Measurements from ENCODE around the gene KRTAP10-5.

Gene KRTAP10-5

DNA sequence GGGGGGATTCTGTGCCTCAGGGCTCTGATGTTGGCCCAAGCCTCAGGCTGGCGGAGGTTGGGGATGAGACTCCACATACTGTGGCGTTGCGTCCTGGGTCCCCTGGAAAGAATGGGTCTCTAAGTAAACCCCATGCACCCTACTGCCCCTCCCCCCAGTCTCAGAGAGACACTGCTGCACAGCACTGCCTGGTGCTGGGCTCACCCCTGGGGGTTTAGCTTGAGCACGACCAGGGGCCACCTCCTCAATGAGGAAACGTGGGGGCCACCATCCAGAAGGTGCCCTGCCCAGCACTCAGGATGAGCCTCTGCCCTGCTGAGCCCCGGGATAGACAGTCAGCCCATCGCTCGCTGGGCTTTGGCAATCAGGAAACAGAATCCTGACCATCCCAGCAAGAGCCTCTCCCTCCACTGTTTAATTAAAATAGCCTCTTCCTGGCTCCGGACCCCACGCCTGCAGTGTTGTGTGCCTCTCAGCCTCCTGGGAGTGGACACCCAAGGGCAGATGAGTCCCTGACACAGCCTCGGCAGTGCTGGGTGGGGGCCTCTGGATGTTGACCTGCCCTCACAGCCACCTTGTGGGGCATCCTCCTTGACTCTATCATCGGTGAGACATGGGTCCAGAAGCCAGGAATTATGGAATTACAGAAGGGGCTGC is 10.4 kb downstream of the KRTAP10-5 start:
- Mint-ChIP-seq H3K36me3 (ENCODE audit: low read depth) (no peaks in the 10 kb centered on the region), H3K27ac (no peak overlapping the region), H3K4me3 (no peak overlapping the region), H3K9me3 (peaks cover 23% of the 10 kb centered on the region), H3K4me1 (no peaks in the 10 kb centered on the region), H3K27me3 (ENCODE audit: low read depth) (peaks cover 31% of the 10 kb centered on the region)
- TF ChIP-seq, protein P1, sequence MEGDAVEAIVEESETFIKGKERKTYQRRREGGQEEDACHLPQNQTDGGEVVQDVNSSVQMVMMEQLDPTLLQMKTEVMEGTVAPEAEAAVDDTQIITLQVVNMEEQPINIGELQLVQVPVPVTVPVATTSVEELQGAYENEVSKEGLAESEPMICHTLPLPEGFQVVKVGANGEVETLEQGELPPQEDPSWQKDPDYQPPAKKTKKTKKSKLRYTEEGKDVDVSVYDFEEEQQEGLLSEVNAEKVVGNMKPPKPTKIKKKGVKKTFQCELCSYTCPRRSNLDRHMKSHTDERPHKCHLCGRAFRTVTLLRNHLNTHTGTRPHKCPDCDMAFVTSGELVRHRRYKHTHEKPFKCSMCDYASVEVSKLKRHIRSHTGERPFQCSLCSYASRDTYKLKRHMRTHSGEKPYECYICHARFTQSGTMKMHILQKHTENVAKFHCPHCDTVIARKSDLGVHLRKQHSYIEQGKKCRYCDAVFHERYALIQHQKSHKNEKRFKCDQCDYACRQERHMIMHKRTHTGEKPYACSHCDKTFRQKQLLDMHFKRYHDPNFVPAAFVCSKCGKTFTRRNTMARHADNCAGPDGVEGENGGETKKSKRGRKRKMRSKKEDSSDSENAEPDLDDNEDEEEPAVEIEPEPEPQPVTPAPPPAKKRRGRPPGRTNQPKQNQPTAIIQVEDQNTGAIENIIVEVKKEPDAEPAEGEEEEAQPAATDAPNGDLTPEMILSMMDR (IDR thresholded peaks at IDR 0.05; ENCODE audit: unreplicated experiment in 3 of 3) = no peak

DNA sequence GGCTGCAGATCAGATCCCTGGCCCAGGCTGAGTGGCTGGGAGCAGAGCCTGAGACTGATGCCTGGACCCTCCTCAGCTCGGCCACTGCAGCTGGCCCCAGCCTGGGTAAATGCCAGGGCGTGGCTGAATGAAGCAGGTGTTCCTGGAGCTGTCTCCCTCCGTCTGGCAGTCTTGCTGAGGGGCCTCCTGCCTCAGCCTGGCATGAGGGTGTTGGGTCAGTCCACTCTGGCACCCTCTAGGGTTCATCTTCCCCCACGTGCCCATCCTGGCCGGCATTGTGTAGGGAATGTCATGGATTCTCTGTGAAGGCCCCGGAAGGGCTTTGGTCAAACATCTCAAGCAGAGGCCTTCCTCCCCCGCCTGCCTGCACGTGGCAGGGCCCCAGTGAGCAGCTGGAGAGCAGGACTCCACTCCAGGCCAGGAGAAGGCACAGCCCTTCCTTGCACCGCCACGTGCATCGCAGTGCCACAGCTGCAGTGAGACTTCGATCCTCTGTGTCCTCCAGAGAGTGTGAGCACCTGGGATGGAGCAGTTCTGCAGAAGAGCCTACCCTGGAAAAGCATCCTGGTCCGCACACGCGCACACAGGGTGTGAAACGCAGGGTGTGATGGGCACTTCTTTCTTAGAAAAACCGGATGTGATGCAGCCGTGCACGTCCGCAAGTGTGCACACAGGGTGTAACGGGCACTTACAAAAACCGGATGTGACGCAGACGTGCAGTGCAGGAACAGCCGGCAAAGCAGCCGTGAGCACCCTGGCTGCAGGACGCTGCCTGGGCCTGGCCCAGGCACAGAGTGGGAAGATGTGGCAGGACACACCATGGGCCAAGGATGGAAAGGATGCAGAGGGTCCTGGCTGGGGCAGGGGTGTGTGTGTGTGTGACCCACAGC is 11.5 kb downstream of the KRTAP10-5 start:
- peaks cover 31% of the 10 kb centered on the region for H3K27me3 Mint-ChIP-seq (ENCODE audit: low read depth)
- H3K4me1 Mint-ChIP-seq = no peaks in the 10 kb centered on the region
- no peak overlapping the region for H3K4me3 Mint-ChIP-seq
- H3K27ac Mint-ChIP-seq = no peak overlapping the region
- H3K36me3 Mint-ChIP-seq (ENCODE audit: low read depth) = no peaks in the 10 kb centered on the region
- H3K9me3 Mint-ChIP-seq = peaks cover 23% of the 10 kb centered on the region
- TF ChIP-seq, protein P1 (IDR thresholded peaks at IDR 0.05; ENCODE audit: unreplicated experiment in 3 of 3) = no peak

DNA sequence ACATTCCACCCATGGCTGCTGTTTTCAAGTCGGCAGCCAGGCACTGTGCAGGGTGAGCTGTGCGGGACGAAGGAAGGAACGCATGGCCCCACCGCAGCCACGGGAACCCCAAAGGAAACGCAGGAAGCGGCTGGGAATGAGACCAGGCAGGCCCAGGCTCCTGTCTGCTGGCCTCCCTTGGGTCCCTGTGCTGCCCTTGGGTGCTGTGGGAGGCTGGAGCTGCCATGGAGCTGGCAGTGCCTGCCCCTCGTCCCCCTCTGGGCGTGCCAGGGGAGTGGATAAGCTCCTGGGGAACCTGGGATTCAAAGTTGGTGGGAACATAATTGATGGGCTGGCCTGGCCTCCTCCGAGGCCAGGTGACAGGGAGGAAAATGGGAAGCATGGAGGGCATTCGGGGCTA is 12.1 kb downstream of the KRTAP10-5 start:
- H3K4me3 Mint-ChIP-seq = no peak overlapping the region
- H3K4me1 Mint-ChIP-seq = no peaks in the 10 kb centered on the region
- peaks cover 24% of the 10 kb centered on the region for H3K9me3 Mint-ChIP-seq
- TF ChIP-seq, protein P1 (IDR thresholded peaks at IDR 0.05; ENCODE audit: unreplicated experiment in 3 of 3) = no peak
- H3K27me3 Mint-ChIP-seq (ENCODE audit: low read depth) = peaks cover 28% of the 10 kb centered on the region
- H3K27ac Mint-ChIP-seq = no peak overlapping the region
- no peaks in the 10 kb centered on the region for H3K36me3 Mint-ChIP-seq (ENCODE audit: low read depth)

DNA sequence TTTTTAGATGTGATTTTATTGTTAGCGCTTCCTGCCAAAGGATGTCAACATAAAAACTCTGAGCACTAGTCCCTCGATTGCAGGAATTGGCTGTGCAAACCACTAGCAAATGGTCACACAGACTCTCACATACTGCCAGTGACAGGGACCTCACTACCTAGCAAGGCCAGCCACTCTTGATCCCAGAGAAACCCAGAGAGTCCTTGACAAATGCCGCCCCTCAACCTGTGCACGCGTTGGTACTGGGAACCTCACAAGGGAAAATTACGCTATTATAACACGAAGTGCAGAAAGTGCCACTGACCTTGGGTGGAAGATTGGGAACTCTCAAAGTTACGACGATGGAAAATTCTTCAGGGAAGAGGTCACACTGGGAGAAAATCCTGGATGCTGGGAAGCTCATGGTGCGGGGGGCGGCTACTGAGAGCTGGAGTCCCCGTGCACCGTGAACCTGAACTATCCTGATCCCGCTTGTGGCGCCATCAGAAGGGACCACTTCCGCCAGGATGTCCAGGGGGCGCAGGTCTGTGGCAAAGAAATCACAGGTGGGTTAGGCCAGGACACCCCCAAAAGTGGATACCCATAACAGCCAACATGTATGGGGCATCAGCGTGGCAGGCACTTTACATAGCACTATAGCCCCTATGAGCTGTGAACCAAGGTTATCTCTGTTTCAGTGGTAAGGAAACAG is 12.8 kb downstream of the KRTAP10-5 start:
- Mint-ChIP-seq H3K27me3 (ENCODE audit: low read depth) (peaks cover 23% of the 10 kb centered on the region), H3K4me3 (no peak overlapping the region), H3K4me1 (no peaks in the 10 kb centered on the region), H3K9me3 (peaks cover 21% of the 10 kb centered on the region), H3K27ac (no peak overlapping the region), H3K36me3 (ENCODE audit: low read depth) (no peaks in the 10 kb centered on the region)
- TF ChIP-seq, protein P1 (IDR thresholded peaks at IDR 0.05; ENCODE audit: unreplicated experiment in 3 of 3) = no peak

DNA sequence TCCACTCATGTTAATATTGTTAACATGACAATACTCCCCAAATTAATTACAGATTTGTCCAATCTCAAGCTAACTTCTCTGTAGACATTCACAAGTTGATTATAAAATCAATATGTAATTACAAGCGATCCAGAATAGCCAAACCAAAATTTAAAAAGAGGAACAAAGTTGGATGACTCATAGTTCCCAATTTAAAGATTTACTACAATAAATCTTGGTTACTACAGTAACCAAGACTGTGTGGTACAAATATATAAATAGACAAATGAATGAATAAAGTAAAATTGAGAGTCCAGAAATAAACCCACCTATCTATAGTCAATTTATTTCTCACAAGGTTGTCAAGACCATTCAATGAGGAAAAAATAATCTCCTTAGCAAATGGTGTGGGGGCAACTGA is 14.0 kb downstream of the KRTAP10-5 start:
- Mint-ChIP-seq H3K27ac (no peak overlapping the region), H3K4me3 (no peak overlapping the region), H3K27me3 (ENCODE audit: low read depth) (peaks cover 27% of the 10 kb centered on the region), H3K9me3 (peaks cover 20% of the 10 kb centered on the region), H3K4me1 (no peaks in the 10 kb centered on the region), H3K36me3 (ENCODE audit: low read depth) (no peaks in the 10 kb centered on the region)
- TF ChIP-seq, protein P1 (IDR thresholded peaks at IDR 0.05; ENCODE audit: unreplicated experiment in 3 of 3) = no peak

Data from nephron (organoid).